Muscle of leg (tissue), 11 donors: Measurements from ENCODE around the gene PLSCR4. TPM values are rescaled to one million over a fixed set of nuclear protein-coding genes. Genes with fewer than 3 reads are reported as not detected.

Experiments
- DNase-seq: peaks from one replicate; pipeline ENCODE4 v3.0.0; 2013
- H3K27ac ChIP-seq: one replicate; pipeline ENCODE4 v1.5.1; 2013; ENCODE audit warnings: mild to moderate bottlenecking, low read length, control low read depth
- H3K27me3 ChIP-seq: one replicate; pipeline ENCODE4 v1.6.1; 2013; ENCODE audit warnings: low read length; ENCODE audit not compliant: control insufficient read depth, insufficient read depth
- H3K36me3 ChIP-seq: one replicate; pipeline ENCODE4 v1.6.1; 2013; ENCODE audit warnings: low read length; ENCODE audit not compliant: control insufficient read depth, insufficient read depth
- H3K4me1 ChIP-seq: one replicate; pipeline ENCODE4 v1.6.1; 2013; ENCODE audit warnings: low read length; ENCODE audit not compliant: control insufficient read depth, insufficient read depth
- H3K4me3 ChIP-seq: one replicate; pipeline ENCODE4 v1.5.1; 2013; ENCODE audit warnings: low read length, control low read depth
- H3K9me3 ChIP-seq: replicated peaks from 2 replicates; pipeline ENCODE4 v1.6.1; 2013; ENCODE audit warnings: low read depth, low read length; ENCODE audit not compliant: control insufficient read depth
- whole genome bisulfite sequencing: methylation state at CpG from one replicate; pipeline ENCODE4 v1.1.5; 2013; ENCODE audit warnings: missing lambda C conversion rate; ENCODE audit not compliant: insufficient coverage; 5-methylcytosine and 5-hydroxymethylcytosine counted together
- polyA plus RNA-seq, 8 donors: library from polyadenylated mRNA; unstranded; fragments of 120-200 nt; gene quantifications; one replicate each; pipeline versions ENCODE4 v1.2.1 to v1.2.3, GENCODE V29; 2013; ENCODE audit warnings: inconsistent platforms in 1 of 8, low replicate concordance in 1 of 8; ENCODE audit not compliant: insufficient read length in 8 of 8, insufficient read depth in 1 of 8
- total RNA-seq: library from RNA; stranded (reverse); fragments of 120-200 nt; gene quantifications from one replicate; pipeline ENCODE4 v1.2.4, GENCODE V29; 2013

PLSCR4 gene
- total and polyA plus RNA-seq, 9 donors: 10.9 to 26.2 (median 15.3) TPM

DNA sequence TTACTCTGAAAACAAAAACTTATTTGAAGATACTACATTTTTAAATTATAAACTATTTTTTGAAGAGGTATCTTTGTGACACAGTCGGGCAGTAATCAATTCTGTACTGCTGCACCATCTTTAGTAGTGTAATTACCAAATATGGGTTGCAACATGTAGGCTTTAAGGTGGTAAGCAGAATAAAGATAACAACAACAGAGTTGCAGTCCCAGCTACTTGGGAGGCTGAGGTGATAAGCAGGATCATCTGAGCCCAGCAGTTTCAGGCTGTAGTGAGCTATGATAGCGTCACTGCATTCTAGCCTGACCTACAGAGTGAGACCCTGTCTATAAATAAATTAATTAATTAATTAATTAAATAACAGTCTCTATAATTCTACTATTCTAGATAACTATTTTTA lies 95.9 kb downstream of the PLSCR4 start:
- Histone ChIP-seq H3K4me1 (peaks cover 3% of the 10 kb centered on the region), H3K27ac (no peak overlapping the region)
- whole genome bisulfite sequencing: no CpG with 5 or more reads among the region's 2 CpGs

GRCh38 chr3:146154316-146154715 lies 96.6 kb downstream of the PLSCR4 start:
- Histone ChIP-seq H3K27me3 (no peaks in the 10 kb centered on the region), H3K4me3 (no peak overlapping the region), H3K36me3 (no peaks in the 10 kb centered on the region), H3K27ac (no peak overlapping the region), H3K9me3 (no peaks in the 10 kb centered on the region), H3K4me1 (peaks cover 3% of the 10 kb centered on the region)
- no peak for DNase-seq
- no CpG with 5 or more reads among the region's 1 CpG for WGBS

More for the DNA sequence above, 95.9 kb downstream of the PLSCR4 start:
- Histone ChIP-seq H3K4me3 (no peak overlapping the region), H3K9me3 (no peaks in the 10 kb centered on the region), H3K36me3 (no peaks in the 10 kb centered on the region), H3K27me3 (no peaks in the 10 kb centered on the region)
- DNase-seq: no peak

DNA sequence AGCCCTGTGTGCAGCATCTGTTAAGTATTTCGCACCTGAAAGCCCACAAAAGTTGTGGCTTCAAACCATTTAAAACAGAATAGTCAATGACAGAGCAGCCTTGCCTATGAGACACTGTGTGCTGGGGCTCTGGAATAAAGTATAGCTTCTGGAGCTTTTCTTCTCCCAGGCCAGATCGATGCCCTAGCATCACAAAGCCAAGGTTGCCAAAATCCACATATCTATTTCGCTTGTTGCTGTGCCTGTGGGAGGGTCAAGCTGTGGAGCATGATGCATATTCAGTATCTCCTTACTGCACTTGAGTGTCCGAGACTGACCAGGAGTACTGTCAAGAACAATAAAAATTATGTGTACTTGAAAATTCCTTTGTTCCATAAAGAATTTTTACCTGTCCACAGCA lies 97.5 kb downstream of the PLSCR4 start:
- peaks cover 3% of the 10 kb centered on the region for H3K4me1 ChIP-seq
- 80% methylated on average over 1 of the region's 4 CpGs for WGBS

DNA sequence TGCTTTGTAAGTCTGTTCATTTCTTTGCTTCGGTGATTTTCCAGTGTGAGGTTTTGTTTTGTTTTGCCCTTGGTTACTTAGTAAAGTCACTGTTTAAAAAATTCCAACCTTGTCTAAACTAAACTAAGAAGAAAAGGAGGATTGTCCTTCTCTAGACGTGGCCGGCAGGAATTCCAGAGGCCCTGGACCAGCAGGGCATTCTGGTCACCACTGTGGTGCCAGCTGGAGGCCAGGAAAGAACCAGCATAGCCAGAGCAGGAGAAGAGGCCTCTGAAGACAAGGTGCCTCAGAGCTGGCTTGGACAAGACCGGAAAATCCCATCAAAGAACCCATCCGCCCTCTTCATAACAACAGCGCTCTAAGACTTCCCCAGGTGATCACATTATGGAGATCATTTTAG lies 98.1 kb downstream of the PLSCR4 start:
- no peak overlapping the region for H3K27ac ChIP-seq
- DNase-seq: no peak
- H3K4me1 ChIP-seq: peaks cover 3% of the 10 kb centered on the region
- H3K9me3 ChIP-seq: no peaks in the 10 kb centered on the region
- no peaks in the 10 kb centered on the region for H3K36me3 ChIP-seq
- no peak overlapping the region for H3K4me3 ChIP-seq
- WGBS: 87% methylated on average over 3 of the region's 6 CpGs
- no peaks in the 10 kb centered on the region for H3K27me3 ChIP-seq

More for the DNA sequence above, 97.5 kb downstream of the PLSCR4 start:
- Histone ChIP-seq H3K9me3 (no peaks in the 10 kb centered on the region), H3K27me3 (no peaks in the 10 kb centered on the region), H3K36me3 (no peaks in the 10 kb centered on the region), H3K4me3 (no peak overlapping the region), H3K27ac (no peak overlapping the region)
- DNase-seq: no peak

- DNase-seq: no peak
- no CpG with 5 or more reads among the region's 1 CpG for WGBS
- no peaks in the 10 kb centered on the region for H3K4me1 ChIP-seq
These were observed 102.4 kb downstream of the PLSCR4 start for GRCh38 chr3:146148468-146148931.

DNA sequence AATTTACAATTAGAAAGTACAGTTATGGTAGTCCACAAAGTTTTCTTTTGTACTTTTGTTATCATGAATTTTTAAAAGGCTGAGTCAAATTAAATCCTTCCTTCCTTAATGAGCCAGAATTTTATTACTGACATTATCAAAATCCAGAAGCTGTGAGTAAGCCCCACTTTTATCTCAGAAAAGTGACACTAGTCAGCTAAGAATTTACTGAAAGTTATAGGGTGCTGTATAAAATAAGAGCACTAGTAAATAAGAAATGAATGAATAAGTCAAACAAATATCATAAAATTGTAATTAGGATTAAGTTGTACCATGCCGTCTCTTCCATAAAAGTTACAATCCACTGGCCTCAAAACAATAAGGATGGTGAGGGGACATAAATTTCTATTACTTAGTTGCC lies 105.3 kb downstream of the PLSCR4 start:
- WGBS: no CpG with 5 or more reads among the region's 1 CpG
- H3K4me3 ChIP-seq: no peak overlapping the region
- no peaks in the 10 kb centered on the region for H3K9me3 ChIP-seq
- H3K27me3 ChIP-seq: no peaks in the 10 kb centered on the region
- H3K4me1 ChIP-seq: peaks cover 3% of the 10 kb centered on the region
- no peaks in the 10 kb centered on the region for H3K36me3 ChIP-seq
- H3K27ac ChIP-seq: no peak overlapping the region
- DNase-seq: no peak

More at GRCh38 chr3:146148468-146148931, 102.4 kb downstream of the PLSCR4 start:
- H3K27ac ChIP-seq: no peak overlapping the region
- no peaks in the 10 kb centered on the region for H3K9me3 ChIP-seq
- no peaks in the 10 kb centered on the region for H3K27me3 ChIP-seq
- no peaks in the 10 kb centered on the region for H3K36me3 ChIP-seq
- H3K4me3 ChIP-seq: no peak overlapping the region

GRCh38 chr3:146142757-146143156 lies 108.1 kb downstream of the PLSCR4 start:
- 36% methylated on average over 1 of the region's 3 CpGs for WGBS
- Histone ChIP-seq H3K9me3 (no peaks in the 10 kb centered on the region), H3K27ac (no peak overlapping the region), H3K27me3 (no peaks in the 10 kb centered on the region), H3K36me3 (no peaks in the 10 kb centered on the region), H3K4me1 (peaks cover 3% of the 10 kb centered on the region), H3K4me3 (no peak overlapping the region)
- peak; percentile 66 for DNase-seq

Other genes starting within 250 kb of the PLSCR4 start
- gene PLOD2, start 89.9 kb downstream of the PLSCR4 start, total RNA-seq: 25.8 TPM
- gene PLOD2, start 89.9 kb downstream of the PLSCR4 start, polyA plus RNA-seq: 10 to 100 TPM; 13.8 to 43.4 (median 20.5) TPM
- gene PLSCR2, start 218.5 kb upstream of the PLSCR4 start, total RNA-seq: not detected
- gene PLSCR2, start 218.5 kb upstream of the PLSCR4 start, polyA plus RNA-seq: under 1 TPM in 3 of 8 donors, not detected in 5; 0.28 to 0.39 (median 0.29) TPM